Measurements from ENCODE around the gene CACNA1C. TPM values are rescaled to one million over a fixed set of nuclear protein-coding genes. Genes with fewer than 3 reads are reported as not detected.

CACNA1C gene
- total and polyA plus RNA-seq, 2 donors (not counting 1 experiment from before 2014, with no cell fraction given), result 0.01 to 0.02 TPM

DNA sequence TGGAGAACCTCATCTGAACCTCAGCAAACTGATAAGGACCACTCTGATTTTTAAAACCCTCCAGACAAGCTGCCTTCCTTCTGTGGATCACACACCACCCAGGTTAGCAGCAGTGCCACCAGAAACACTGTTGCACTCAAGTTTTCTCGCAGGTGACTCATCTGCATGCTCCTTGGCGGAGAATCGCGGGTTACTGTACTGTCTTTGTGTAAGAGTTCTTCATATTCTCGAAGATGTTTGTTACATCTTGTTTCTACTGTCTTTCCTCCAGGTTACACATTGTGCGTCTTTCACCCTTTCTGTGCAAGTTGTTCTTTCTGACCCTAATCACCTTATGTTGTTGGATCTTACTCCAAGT lies 331.2 kb downstream of the CACNA1C start:
- Mint-ChIP-seq H3K4me3 (no peak overlapping the region), H3K27ac (no peak overlapping the region), H3K4me1 (no peaks in the 10 kb centered on the region), H3K9me3 (ENCODE audit: insufficient read depth) (no peaks in the 10 kb centered on the region), H3K27me3 (peaks cover 3% of the 10 kb centered on the region)
- intact Hi-C loops (cut with micrococcal nuclease), result no loop called here
- no peaks in the 10 kb centered on the region for H3K27me3 ChIP-seq (replicated peaks in 1 of 4; ENCODE audit: control extremely low read depth in 1 of 4, control insufficient read depth in 3 of 4, insufficient read depth in 4 of 4, low read length in 3 of 4)
- TF ChIP-seq EZH2 (IDR thresholded peaks at IDR 0.05; ENCODE audit: borderline replicate concordance, insufficient read depth, low read depth, low read length, poor library complexity, severe bottlenecking), result no peak
- TF ChIP-seq CTCF (IDR thresholded peaks at IDR 0.05), result no peak
- no peaks in the 10 kb centered on the region for H3K9me3 ChIP-seq (ENCODE audit: control extremely low read depth in 1 of 3, control insufficient read depth in 2 of 3, insufficient read depth in 1 of 3, low read length in 2 of 3)
- whole genome bisulfite sequencing (ENCODE audit: insufficient coverage), result 92% methylated on average over 6 of the region's 6 CpGs
- H3K36me3 ChIP-seq (replicated peaks in 1 of 2; ENCODE audit: control extremely low read depth in 1 of 2, control insufficient read depth in 1 of 2, extremely low read depth in 1 of 2, insufficient read depth in 2 of 2, low read length in 1 of 2), result no peaks in the 10 kb centered on the region
- POLR2A ChIA-PET, result no interaction called here
- H2AFZ ChIP-seq (ENCODE audit: insufficient read depth, low read depth, low read length, poor library complexity, severe bottlenecking), result no peak overlapping the region
- no peaks in the 10 kb centered on the region for H3K79me2 ChIP-seq (ENCODE audit: control insufficient read depth, insufficient read depth, low read length)
- ATAC-seq (ENCODE audit: low read depth), result no peak
- DNase-seq, result no peak
- H3K27ac ChIP-seq (ENCODE audit: low read length in 2 of 2), result no peak overlapping the region
- H3K4me2 ChIP-seq (replicated peaks; ENCODE audit: low read depth, low read length, poor library complexity, severe bottlenecking), result no peak overlapping the region
- no peaks in the 10 kb centered on the region for H3K4me1 ChIP-seq (ENCODE audit: control insufficient read depth in 2 of 2, insufficient read depth in 2 of 2, low read length in 2 of 2)
- CTCF ChIA-PET, result no interaction called here
- no peak overlapping the region for H3K4me3 ChIP-seq (ENCODE audit: control extremely low read depth in 1 of 5, extremely low read depth in 1 of 5, insufficient read depth in 1 of 5, low read depth in 2 of 5, low read length in 4 of 5)
- no peak overlapping the region for H3K9ac ChIP-seq (ENCODE audit: low read length)
- no peaks in the 10 kb centered on the region for H4K20me1 ChIP-seq (ENCODE audit: control insufficient read depth, insufficient read depth, low read length, poor library complexity, severe bottlenecking)

DNA sequence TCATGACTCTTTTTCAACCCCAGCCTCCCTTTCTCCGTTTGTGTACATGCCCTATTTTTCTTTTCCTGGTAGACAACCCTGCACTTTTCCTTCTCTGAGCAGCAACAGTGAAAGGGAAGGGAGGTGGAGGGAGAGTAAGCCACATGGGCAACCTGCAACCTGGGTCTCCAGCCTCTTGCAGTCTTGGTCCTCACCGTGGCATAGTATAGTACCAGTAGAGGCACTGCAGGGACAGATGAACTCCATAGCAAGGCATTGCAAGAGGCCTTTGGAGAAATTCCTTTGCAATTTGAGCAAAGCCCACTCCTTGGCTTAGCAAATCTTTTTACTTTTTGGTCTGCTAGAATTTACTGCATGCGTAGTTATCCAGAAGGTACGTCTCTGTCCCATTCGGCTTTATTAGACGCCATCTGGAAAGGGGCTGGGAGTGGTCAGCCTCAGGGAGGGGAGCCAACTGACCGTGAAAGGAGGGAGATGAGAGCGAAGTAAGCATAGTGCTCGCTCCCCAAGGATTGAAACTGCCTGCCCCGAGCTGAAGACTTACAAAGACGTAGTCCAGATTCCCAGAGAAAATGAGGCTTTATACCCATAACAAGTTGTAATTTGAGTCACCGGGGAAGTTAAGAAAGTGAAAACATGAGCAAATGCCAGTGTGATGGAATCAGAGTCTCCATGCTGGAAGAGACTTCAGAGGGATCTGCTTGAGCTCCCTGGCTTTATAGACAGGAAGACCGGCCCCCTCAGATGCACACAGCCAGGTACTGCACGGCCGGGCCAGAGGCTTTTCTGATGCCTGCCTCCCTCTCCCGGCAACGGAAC lies 332.0 kb downstream of the CACNA1C start:
- DNase-seq (no peak), ATAC-seq (ENCODE audit: low read depth) (no peak)
- ChIA-PET POLR2A (no interaction called here), CTCF (no interaction called here)
- no peak for TF ChIP-seq CTCF (IDR thresholded peaks at IDR 0.05)
- TF ChIP-seq EZH2 (IDR thresholded peaks at IDR 0.05; ENCODE audit: borderline replicate concordance, insufficient read depth, low read depth, low read length, poor library complexity, severe bottlenecking), result no peak
- Mint-ChIP-seq H3K27ac (no peak overlapping the region), H3K4me3 (no peak overlapping the region), H3K27me3 (peaks cover 3% of the 10 kb centered on the region), H3K4me1 (no peaks in the 10 kb centered on the region), H3K9me3 (ENCODE audit: insufficient read depth) (no peaks in the 10 kb centered on the region)
- 92% methylated on average over 9 of the region's 17 CpGs for WGBS (ENCODE audit: insufficient coverage)
- H3K9ac ChIP-seq (ENCODE audit: low read length), result no peak overlapping the region
- H3K4me2 ChIP-seq (replicated peaks; ENCODE audit: low read depth, low read length, poor library complexity, severe bottlenecking), result no peak overlapping the region
- intact Hi-C loops (cut with micrococcal nuclease), result no loop called here
- no peak overlapping the region for H3K4me3 ChIP-seq (ENCODE audit: control extremely low read depth in 1 of 5, extremely low read depth in 1 of 5, insufficient read depth in 1 of 5, low read depth in 2 of 5, low read length in 4 of 5)
- no peaks in the 10 kb centered on the region for H3K4me1 ChIP-seq (ENCODE audit: control insufficient read depth in 2 of 2, insufficient read depth in 2 of 2, low read length in 2 of 2)
- H3K36me3 ChIP-seq (replicated peaks in 1 of 2; ENCODE audit: control extremely low read depth in 1 of 2, control insufficient read depth in 1 of 2, extremely low read depth in 1 of 2, insufficient read depth in 2 of 2, low read length in 1 of 2), result no peaks in the 10 kb centered on the region
- H2AFZ ChIP-seq (ENCODE audit: insufficient read depth, low read depth, low read length, poor library complexity, severe bottlenecking), result no peak overlapping the region
- no peaks in the 10 kb centered on the region for H3K9me3 ChIP-seq (ENCODE audit: control extremely low read depth in 1 of 3, control insufficient read depth in 2 of 3, insufficient read depth in 1 of 3, low read length in 2 of 3)
- H4K20me1 ChIP-seq (ENCODE audit: control insufficient read depth, insufficient read depth, low read length, poor library complexity, severe bottlenecking), result no peaks in the 10 kb centered on the region
- H3K27me3 ChIP-seq (replicated peaks in 1 of 4; ENCODE audit: control extremely low read depth in 1 of 4, control insufficient read depth in 3 of 4, insufficient read depth in 4 of 4, low read length in 3 of 4), result no peaks in the 10 kb centered on the region
- no peaks in the 10 kb centered on the region for H3K79me2 ChIP-seq (ENCODE audit: control insufficient read depth, insufficient read depth, low read length)
- no peak overlapping the region for H3K27ac ChIP-seq (ENCODE audit: low read length in 2 of 2)

Data from B cell (primary cell).